Measurements from ENCODE around the gene NDUFV3.

DNA sequence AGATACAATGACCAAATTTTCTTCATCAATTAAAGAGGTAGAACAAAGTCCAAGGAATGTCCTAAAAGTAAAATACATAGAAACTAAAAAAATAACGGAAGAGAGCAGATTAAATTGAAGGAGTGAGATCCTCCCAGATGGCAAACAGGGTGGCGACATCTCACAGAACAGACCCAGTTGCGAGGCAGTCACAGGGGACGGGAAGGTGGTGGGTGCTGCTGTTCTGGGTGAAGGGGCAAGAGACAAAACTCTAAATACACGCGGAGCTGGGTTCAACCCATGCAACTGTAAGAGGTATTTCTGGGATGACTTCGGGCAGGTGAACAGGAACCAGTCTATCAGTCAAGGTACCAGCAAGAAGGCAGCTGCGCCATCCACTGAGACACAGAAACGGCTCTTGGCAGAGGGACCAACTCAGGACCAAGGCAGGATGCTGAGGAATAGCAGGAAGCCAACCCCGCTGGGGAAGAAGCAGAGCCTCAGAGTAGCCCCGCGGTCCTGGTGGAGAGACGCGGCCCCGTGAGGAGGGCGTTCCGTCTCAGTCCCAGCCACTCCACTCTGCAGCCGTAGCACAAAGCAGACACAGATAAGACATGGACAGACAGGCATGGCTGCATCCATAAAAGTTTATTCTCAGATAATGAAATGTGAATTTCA is 45.9 kb upstream of the NDUFV3 start:
- TF ChIP-seq CTCF (IDR thresholded peaks at IDR 0.05 in 8 of 11, conservative IDR thresholded peaks at IDR 0.05 in 3 of 11) = no peak
- TF ChIP-seq POLR2A (IDR thresholded peaks at IDR 0.05) = no peak

Data from spleen (tissue), 7 donors.